ENCODE measurements around the gene CNOT11. TPM values are rescaled to one million over a fixed set of nuclear protein-coding genes. Genes with fewer than 3 reads are reported as not detected.
A peak's percentile ranks its signal among the peaks of the same experiment; 100 is the strongest.

The CNOT11 gene
- total and polyA plus RNA-seq, 2 of the 8 experiments (the other 6 are each of a cell fraction or from before 2014, with no cell fraction given): 41.5 to 54.6 TPM

- POLR2A ChIA-PET (ENCODE audit: partially characterized antibody): interaction anchor here (0.6 to 1.2 kb wide), 3 partner anchors 9 to 81 kb away, joined by 3 to 5 read pairs (median 3); partner anchors contain the start of gene RNF149
- Histone ChIP-seq H3K27ac (ENCODE audit: low read depth, low read length) (no peak overlapping the region), H4K8ac (ENCODE audit: extremely low read depth, insufficient read depth, low read length) (peak overlapping the region; percentile 86; the same call in 1 of the 2 replicates)
Observed at GRCh38 chr2:101299604-101300003, 46.9 kb downstream of the CNOT11 start.

More at GRCh38 chr2:101299604-101300003, 46.9 kb downstream of the CNOT11 start:
- Histone ChIP-seq H2BK5ac (ENCODE audit: low read depth, low read length) (no peak overlapping the region), H2BK20ac (ENCODE audit: low read length) (no peak overlapping the region), H3K9me3 (ENCODE audit: insufficient read depth in 2 of 2, low read depth in 1 of 2, low read length in 1 of 2) (no peaks in the 10 kb centered on the region), H3K56ac (replicated peaks; ENCODE audit: insufficient read length, low read depth, low read length) (no peak overlapping the region), H3K36me3 (ENCODE audit: control insufficient read depth in 2 of 4, insufficient read depth in 4 of 4, low read length in 3 of 4) (peaks cover 0 to 3% (median 0%) of the 10 kb centered on the region in 4 experiments; a peak in 1 of 8 replicates), H4K20me1 (replicated peaks in 1 of 2; ENCODE audit: control insufficient read depth in 1 of 2, insufficient read depth in 2 of 2, low read length in 2 of 2) (peaks cover 2 to 13% of the 10 kb centered on the region in 2 experiments), H2AK5ac (ENCODE audit: low read depth, low read length) (no peak overlapping the region), H3K4me1 (replicated peaks in 1 of 4; ENCODE audit: control insufficient read depth in 3 of 4, insufficient read depth in 4 of 4, low read length in 3 of 4) (no peaks in the 10 kb centered on the region), H3K18ac (ENCODE audit: extremely low read depth, low read length) (no peak overlapping the region), H3K9ac (replicated peaks in 1 of 4; ENCODE audit: extremely low read depth in 1 of 4, low read depth in 3 of 4, low read length in 3 of 4) (no peak overlapping the region), H3K23ac (ENCODE audit: insufficient read length) (no peak overlapping the region), H4K5ac (ENCODE audit: insufficient read length, low read depth, low read length) (no peak overlapping the region), H2BK12ac (ENCODE audit: low read depth, low read length) (no peak overlapping the region), H3K4me3 (ENCODE audit: extremely low read depth in 1 of 4, insufficient read depth in 2 of 4, low read depth in 3 of 4, low read length in 4 of 4) (no peak overlapping the region), H3K4me2 (ENCODE audit: insufficient read depth in 1 of 2, low read depth in 2 of 2, low read length in 2 of 2) (no peak overlapping the region), H3K14ac (ENCODE audit: insufficient read length) (no peak overlapping the region), H3K27me3 (replicated peaks in 1 of 4; ENCODE audit: control insufficient read depth in 3 of 4, extremely low read depth in 1 of 4, insufficient read depth in 3 of 4, low read length in 3 of 4) (no peaks in the 10 kb centered on the region), H4K91ac (replicated peaks; ENCODE audit: insufficient read length, low read length) (no peak overlapping the region), H3K23me2 (ENCODE audit: low read depth, low read length) (no peaks in the 10 kb centered on the region), H2BK15ac (ENCODE audit: low read length) (no peak overlapping the region), H3K4ac (replicated peaks; ENCODE audit: insufficient read length, low read depth, low read length) (no peak overlapping the region), H2AFZ (ENCODE audit: low read length) (no peak overlapping the region), H2BK120ac (replicated peaks; ENCODE audit: low read depth, low read length) (no peak overlapping the region), H3K79me2 (ENCODE audit: control insufficient read depth in 1 of 2, insufficient read depth in 2 of 2, low read length in 2 of 2) (peaks cover 0 to 80% of the 10 kb centered on the region in 2 experiments; a peak in 3 of 4 replicates), H3K79me1 (ENCODE audit: low read depth, low read length) (peaks cover 11% of the 10 kb centered on the region)
- FAIRE-seq (no peak), DNase-seq (ENCODE audit: low read depth in 1 of 2, low spot score in 2 of 2) (no peak)
- 94% methylated on average over 6 of the region's 6 CpGs; no CpG with 5 or more reads in 1 of the 2 experiments for WGBS, 2 experiments (ENCODE audit: extremely low coverage in 1 of 2, insufficient coverage in 1 of 2, insufficient read length in 1 of 2, insufficient replicate concordance in 2 of 2, low coverage in 1 of 2, low lambda C conversion rate in 2 of 2, missing lambda C conversion rate in 1 of 2)
- TF ChIP-seq TBP (IDR thresholded peaks at IDR 0.05; ENCODE audit: low read depth, low read length) (no peak), POU5F1 (IDR thresholded peaks at IDR 0.05; ENCODE audit: low read depth, low read length) (no peak)
- CTCF ChIA-PET (ENCODE audit: partially characterized antibody): interaction anchor here (0.6 to 2.0 kb wide), 9 partner anchors 12 to 584 kb away, joined by 3 to 4 read pairs (median 3); partner anchors contain the start of gene CREG2
